Smooth muscle cell (in vitro differentiated cells): ENCODE measurements around the gene LRRC3B. TPM values are rescaled to one million over a fixed set of nuclear protein-coding genes. Genes with fewer than 3 reads are reported as not detected.

ENCODE experiments used
- DNase-seq: peaks from one replicate; lab custom pipeline; 2025; ENCODE audit not compliant: unreplicated experiment; lab: John Stamatoyannopoulos, UW
- H2AFZ ChIP-seq: fragments of 200-600 bp; sonication (generic); 2 replicates; pipeline ENCODE4 v1.6.0; 2016; ENCODE audit warnings: antibody characterized with exemption, low read depth, mild to moderate bottlenecking
- H3F3A ChIP-seq: fragments of 200-600 bp; sonication (generic); 2 replicates; pipeline ENCODE4 v1.6.0; 2017; ENCODE audit warnings: antibody characterized with exemption, low read depth
- H3K27ac ChIP-seq: fragments of 200-600 bp; sonication (generic); 2 replicates; pipeline ENCODE4 v1.5.1; 2016; ENCODE audit warnings: low read depth, mild to moderate bottlenecking
- H3K27me3 ChIP-seq: fragments of 200-600 bp; sonication (generic); 2 replicates; pipeline ENCODE4 v1.6.1; 2016; ENCODE audit warnings: low read depth, mild to moderate bottlenecking
- H3K36me3 ChIP-seq: fragments of 200-600 bp; sonication (generic); 2 replicates; pipeline ENCODE4 v1.5.1; 2016; ENCODE audit warnings: low read depth
- H3K4me1 ChIP-seq: fragments of 200-600 bp; sonication (generic); 2 replicates; pipeline ENCODE4 v1.5.1; 2016; ENCODE audit warnings: low read depth
- H3K4me2 ChIP-seq: fragments of 200-600 bp; sonication (generic); 2 replicates; pipeline ENCODE4 v1.6.0; 2016; ENCODE audit warnings: mild to moderate bottlenecking
- H3K4me3 ChIP-seq: fragments of 200-600 bp; sonication (generic); 2 replicates; pipeline ENCODE4 v1.5.1; 2016; ENCODE audit warnings: mild to moderate bottlenecking
- H3K79me2 ChIP-seq: fragments of 200-600 bp; sonication (generic); 2 replicates; pipeline ENCODE4 v1.6.0; 2016; ENCODE audit warnings: low read depth, mild to moderate bottlenecking
- H3K9ac ChIP-seq: fragments of 200-600 bp; sonication (generic); 2 replicates; pipeline ENCODE4 v1.6.0; 2016; ENCODE audit warnings: low read depth
- H3K9me3 ChIP-seq: fragments of 200-600 bp; sonication (generic); replicated peaks from 2 replicates; pipeline ENCODE4 v1.5.1; 2016; ENCODE audit warnings: low read depth
- H4K20me1 ChIP-seq: fragments of 200-600 bp; sonication (generic); 2 replicates; pipeline ENCODE4 v1.6.0; 2016; ENCODE audit warnings: low read depth
- WGBS: methylation state at CpG from one replicate; pipeline ENCODE4 v1.1.7; 2016; ENCODE audit warnings: low lambda C conversion rate; 5-methylcytosine and 5-hydroxymethylcytosine counted together
- polyA plus RNA-seq: library from polyadenylated mRNA; unstranded; fragments of >200 nt; fragmentation: Nextera tagmentation; extraction: Ambion mirVana; gene quantifications from 2 replicates; pipeline ENCODE4 v1.2.1, GENCODE V29; 2016
- total RNA-seq: library from RNA; depleted of rRNA; stranded (reverse); fragments of >200 nt; gene quantifications from 2 replicates; pipeline ENCODE4 v1.2.3, GENCODE V29; 2014
- TF ChIP-seq, protein P1 (sequence below): fragments of 200-600 bp; sonication (generic); IDR thresholded peaks from 2 replicates; pipeline ENCODE4 v1.5.1; 2017; ENCODE audit warnings: borderline replicate concordance, mild to moderate bottlenecking, antibody characterized with exemption; ENCODE audit not compliant: insufficient read depth, poor library complexity, severe bottlenecking

The LRRC3B gene
- total and polyA plus RNA-seq, 2 experiments from 2014 or later: not detected

GRCh38 chr3:26704736-26705135 lies 82.2 kb downstream of the LRRC3B start:
- Histone ChIP-seq H3K36me3 (no peaks in the 10 kb centered on the region), H3K27ac (no peak overlapping the region), H3K4me1 (no peaks in the 10 kb centered on the region), H3K4me3 (no peak overlapping the region), H3K9ac (no peak overlapping the region), H3K4me2 (no peak overlapping the region), H3K27me3 (no peaks in the 10 kb centered on the region), H2AFZ (no peak overlapping the region), H4K20me1 (no peaks in the 10 kb centered on the region), H3K79me2 (no peaks in the 10 kb centered on the region), H3K9me3 (no peaks in the 10 kb centered on the region), H3F3A (no peaks in the 10 kb centered on the region)
- no peak for DNase-seq
- TF ChIP-seq, protein P1, sequence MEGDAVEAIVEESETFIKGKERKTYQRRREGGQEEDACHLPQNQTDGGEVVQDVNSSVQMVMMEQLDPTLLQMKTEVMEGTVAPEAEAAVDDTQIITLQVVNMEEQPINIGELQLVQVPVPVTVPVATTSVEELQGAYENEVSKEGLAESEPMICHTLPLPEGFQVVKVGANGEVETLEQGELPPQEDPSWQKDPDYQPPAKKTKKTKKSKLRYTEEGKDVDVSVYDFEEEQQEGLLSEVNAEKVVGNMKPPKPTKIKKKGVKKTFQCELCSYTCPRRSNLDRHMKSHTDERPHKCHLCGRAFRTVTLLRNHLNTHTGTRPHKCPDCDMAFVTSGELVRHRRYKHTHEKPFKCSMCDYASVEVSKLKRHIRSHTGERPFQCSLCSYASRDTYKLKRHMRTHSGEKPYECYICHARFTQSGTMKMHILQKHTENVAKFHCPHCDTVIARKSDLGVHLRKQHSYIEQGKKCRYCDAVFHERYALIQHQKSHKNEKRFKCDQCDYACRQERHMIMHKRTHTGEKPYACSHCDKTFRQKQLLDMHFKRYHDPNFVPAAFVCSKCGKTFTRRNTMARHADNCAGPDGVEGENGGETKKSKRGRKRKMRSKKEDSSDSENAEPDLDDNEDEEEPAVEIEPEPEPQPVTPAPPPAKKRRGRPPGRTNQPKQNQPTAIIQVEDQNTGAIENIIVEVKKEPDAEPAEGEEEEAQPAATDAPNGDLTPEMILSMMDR: no peak
- WGBS: 88% methylated on average over 2 of the region's 2 CpGs

GRCh38 chr3:26708501-26708900 lies 85.9 kb downstream of the LRRC3B start:
- WGBS: 94% methylated on average over 1 of the region's 1 CpG
- Histone ChIP-seq H4K20me1 (no peaks in the 10 kb centered on the region), H3K27me3 (no peaks in the 10 kb centered on the region)

GRCh38 chr3:26712211-26713026 lies 89.8 kb downstream of the LRRC3B start:
- Histone ChIP-seq H3K9ac (no peak overlapping the region), H3K36me3 (no peaks in the 10 kb centered on the region), H4K20me1 (no peaks in the 10 kb centered on the region), H3K4me2 (no peak overlapping the region), H3K4me1 (no peaks in the 10 kb centered on the region), H3F3A (no peaks in the 10 kb centered on the region), H3K9me3 (no peaks in the 10 kb centered on the region), H3K79me2 (no peaks in the 10 kb centered on the region), H3K4me3 (no peak overlapping the region), H3K27ac (no peak overlapping the region), H2AFZ (no peak overlapping the region), H3K27me3 (no peaks in the 10 kb centered on the region)
- no peak for DNase-seq
- TF ChIP-seq, protein P1: peak; percentile 79
- 41% methylated on average over 5 of the region's 5 CpGs for WGBS

More at GRCh38 chr3:26708501-26708900, 85.9 kb downstream of the LRRC3B start:
- Histone ChIP-seq H3K4me1 (no peaks in the 10 kb centered on the region), H3K9me3 (no peaks in the 10 kb centered on the region), H3K27ac (no peak overlapping the region), H3K4me3 (no peak overlapping the region), H3K36me3 (no peaks in the 10 kb centered on the region), H3K9ac (no peak overlapping the region), H2AFZ (no peak overlapping the region), H3F3A (no peaks in the 10 kb centered on the region), H3K4me2 (no peak overlapping the region), H3K79me2 (no peaks in the 10 kb centered on the region)
- no peak for DNase-seq
- TF ChIP-seq, protein P1: no peak

- H3K9ac ChIP-seq: no peak overlapping the region
- H2AFZ ChIP-seq: no peak overlapping the region
- no peak overlapping the region for H3K27ac ChIP-seq
- no peak for DNase-seq
- no peaks in the 10 kb centered on the region for H3K79me2 ChIP-seq
- H3K4me1 ChIP-seq: peaks cover 7% of the 10 kb centered on the region
- H3K4me3 ChIP-seq: no peak overlapping the region
- H3F3A ChIP-seq: no peaks in the 10 kb centered on the region
- no peaks in the 10 kb centered on the region for H3K36me3 ChIP-seq
- WGBS: 83% methylated on average over 3 of the region's 3 CpGs
- TF ChIP-seq, protein P1: no peak
- H3K27me3 ChIP-seq: no peaks in the 10 kb centered on the region
- no peaks in the 10 kb centered on the region for H4K20me1 ChIP-seq
- H3K4me2 ChIP-seq: no peak overlapping the region
- no peaks in the 10 kb centered on the region for H3K9me3 ChIP-seq
Observed at GRCh38 chr3:26713091-26713490, 90.5 kb downstream of the LRRC3B start.
